SH-SY5Y (cell line): ENCODE data around the gene ICE1.

Experiments
- GATA2 ChIP-seq: IDR thresholded peaks from 2 replicates; pipeline ENCODE4 v1.6.1; 2011; ENCODE audit warnings: mild to moderate bottlenecking, low read depth, low read length
- GATA3 ChIP-seq: IDR thresholded peaks from 2 replicates; pipeline ENCODE4 v1.6.1; 2011; ENCODE audit warnings: low read depth, mild to moderate bottlenecking, low read length, moderate library complexity

DNA sequence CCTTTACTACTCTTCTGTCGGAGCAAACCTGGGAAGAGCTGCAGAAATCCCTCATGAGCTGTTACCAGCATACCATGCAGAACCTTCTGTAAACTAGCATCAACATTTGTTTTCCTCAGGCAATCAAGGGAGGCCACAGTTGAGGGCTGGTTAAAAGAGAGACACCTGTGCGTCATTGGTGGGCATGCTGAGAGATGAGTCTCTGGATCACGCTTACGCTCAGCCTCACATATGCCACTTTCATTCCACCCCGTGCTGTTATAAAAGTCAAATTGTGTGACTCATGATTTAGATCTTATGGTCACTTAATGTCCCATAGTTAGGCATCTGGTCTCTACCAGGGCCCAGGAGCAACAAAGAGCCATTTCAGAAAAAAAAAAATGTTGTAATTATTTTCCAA lies 18.1 kb upstream of the ICE1 start:
- TF ChIP-seq GATA2 (no peak), GATA3 (no peak)
